Measurements from ENCODE around the gene TTLL10.
"Not testable (repeated sequence)": the region's sequence is repeated elsewhere in the genome, so short reads cannot be mapped to it uniquely, and the experiment has no call there.

TTLL10 gene

DNA sequence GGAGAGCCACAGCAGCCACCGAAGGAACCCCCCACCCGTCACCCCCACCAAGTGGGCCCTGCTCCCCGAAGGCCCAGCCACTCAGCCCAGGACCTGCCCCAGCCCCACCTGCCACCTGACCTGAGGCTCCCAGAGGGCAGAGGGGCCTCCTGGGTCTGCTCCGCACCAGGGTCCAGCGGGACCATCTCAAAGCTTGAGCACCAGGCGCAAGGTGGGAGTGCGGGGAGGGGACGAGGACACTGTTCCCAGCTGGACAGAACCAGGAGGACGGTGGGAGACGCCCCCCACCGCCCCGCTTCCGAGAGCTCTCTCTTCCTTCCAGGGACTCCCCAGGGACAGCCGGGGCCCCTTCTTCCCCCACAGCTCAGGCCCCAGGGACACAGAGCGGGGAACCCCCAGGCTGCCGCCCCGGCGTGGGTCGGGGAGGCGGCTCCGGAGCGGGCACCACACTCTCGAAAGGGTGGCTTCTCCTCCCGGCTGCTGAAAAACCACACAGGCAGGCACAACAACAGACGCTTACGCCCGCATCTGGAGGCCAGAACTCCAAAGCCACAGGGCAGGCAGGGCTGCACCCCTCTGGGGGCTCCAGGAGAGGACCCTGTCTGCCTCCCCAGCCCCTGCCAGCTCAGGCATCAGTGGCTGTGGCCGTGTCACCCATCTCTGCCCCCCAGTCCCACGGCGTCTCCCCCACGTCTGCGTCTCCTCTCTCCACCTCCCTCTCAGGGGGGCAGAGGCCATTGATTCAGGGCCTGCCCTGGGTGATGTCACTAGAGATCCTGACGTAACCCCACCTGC lies 1.9 kb upstream of the TTLL10 start:
- peak; percentile 48 to 71 for DNase-seq

DNA sequence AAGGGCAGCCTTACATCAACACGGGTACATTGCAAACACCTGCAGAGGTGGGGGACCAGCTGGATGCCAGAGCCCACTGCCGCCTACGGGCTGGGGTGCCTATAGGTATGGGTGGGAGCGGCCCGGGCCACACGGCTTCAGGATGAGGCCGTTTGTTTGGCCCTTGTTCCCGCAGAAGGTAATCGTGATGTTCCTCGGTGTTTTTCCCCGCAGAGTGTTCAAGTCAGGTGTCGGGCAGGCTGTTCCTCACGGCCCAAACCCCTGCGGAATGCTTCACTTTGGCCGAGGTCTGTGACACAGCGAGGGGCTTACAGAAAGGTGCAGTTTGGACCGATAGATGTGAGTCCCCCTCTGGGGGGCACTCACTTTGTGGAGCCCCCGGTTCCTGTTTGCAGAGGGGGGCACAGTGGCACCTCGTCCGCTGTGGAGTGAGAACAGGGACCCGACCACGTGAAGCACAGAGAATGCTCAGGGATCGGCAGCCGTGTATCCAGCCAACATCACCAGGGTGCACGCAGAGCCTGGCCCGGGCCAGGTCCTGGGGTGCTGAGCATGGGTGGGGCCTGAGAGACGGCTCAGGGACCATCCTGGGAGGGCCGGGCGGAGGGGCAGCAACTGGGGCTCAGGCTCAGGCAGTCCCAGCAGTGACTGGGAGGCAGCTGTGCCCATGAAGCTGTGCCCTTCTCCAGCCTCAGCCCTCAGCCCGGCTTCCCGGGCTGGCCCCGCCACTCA lies 453 bp upstream of the TTLL10 start:
- no peak for DNase-seq

DNA sequence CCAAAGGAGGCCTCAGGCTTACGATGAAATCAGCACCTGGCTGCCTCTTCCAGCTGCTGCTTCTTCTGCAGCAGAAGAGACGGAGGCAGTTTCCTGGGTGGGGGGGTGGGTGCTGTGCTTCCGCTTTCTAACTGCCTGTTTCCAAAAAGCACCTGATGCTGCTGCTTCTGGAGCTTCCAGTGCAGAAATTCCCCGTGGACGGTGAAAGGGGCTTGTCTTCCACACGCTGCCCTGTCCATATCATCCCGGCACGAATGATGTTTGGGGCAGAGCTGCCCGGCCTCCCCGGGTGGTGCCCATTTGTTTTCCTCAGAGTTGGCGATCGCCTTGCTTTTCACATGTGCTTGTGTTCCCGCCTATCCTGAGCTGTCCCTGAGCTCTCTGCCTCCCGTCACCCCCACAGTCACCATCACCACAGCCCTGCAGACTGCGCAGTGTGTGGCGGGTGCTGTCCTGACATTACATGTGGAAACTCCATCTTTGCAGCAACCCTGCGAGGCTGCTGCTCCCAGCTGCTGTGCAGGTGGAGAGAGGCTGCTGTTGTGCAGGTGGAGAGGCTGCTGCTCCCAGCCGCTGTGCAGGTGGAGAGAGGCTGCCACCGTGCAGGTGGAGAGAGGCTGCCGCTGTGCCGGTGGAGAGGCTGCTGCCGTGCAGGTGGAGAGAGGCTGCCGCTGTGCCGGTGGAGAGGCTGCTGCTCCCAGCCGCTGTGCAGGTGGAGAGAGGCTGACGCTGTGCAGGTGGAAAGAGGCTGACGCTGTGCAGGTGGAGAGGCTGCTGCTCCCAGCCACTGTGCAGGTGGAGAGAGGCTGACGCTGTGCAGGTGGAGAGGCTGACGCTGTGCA lies 1.8 kb downstream of the TTLL10 start:
- no peak for DNase-seq

- DNase-seq = not testable (repeated sequence)
Measured at GRCh38 chr1:1176063-1176761, 2.5 kb downstream of the TTLL10 start.

DNA sequence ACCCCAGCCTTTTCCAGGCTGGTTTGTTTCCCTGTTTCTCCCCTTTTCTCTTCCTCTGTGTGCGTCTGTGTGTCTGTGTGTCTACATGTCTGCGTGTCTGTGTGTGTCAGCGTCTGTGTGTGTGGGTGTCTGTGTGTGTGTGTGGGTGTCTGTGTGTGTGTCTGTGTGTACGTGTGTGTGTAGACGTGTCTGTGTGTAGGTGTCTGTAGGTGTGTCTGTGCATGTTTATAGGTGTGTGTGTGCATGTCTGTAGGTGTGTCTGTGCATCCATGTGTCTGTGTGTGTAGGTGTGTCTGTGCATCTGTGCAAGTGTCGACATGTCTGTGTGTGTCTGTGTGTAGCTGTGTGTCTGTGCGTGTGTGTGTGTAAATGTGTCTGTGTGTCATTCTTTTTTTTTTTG lies 3.3 kb downstream of the TTLL10 start:
- DNase-seq = no peak

DNA sequence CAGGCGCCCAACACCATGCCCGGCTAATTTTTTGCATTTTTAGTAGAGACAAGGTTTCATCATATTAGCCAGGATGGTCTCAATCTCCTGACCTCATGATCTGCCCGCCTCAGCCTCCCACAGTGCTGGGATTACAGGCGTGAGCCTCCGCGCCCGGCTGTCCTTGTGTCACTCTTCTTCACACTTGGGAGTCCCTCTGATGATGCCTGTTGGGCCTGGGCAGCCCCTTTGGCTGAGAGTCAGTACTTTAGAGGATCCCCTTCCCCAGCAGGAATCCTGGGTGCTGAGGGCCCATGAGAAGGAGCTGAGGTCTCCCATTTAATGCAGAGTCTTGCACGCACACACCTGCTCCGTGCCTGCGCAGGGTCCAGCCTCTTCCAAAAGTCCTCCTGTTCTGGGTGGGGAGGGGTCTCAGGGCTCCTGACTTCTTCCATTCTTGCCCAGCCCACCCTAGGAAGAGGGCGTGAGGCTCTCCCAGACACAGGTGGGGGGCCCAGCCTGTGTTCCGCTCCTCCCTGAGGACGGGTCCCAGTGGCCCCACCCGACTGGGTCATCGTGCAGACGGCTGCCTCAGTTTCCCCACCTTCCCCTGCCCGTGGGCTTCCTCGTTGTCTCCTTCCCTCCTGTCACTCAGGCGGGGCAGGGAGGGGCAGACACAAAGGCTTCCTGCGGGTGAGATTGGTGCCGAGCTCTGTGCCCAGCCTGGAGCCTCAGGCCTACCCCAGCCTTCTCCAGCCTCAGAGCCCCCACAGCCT lies 3.9 kb downstream of the TTLL10 start:
- DNase-seq = no peak

- DNase-seq = no peak
Measured at GRCh38 chr1:1178794-1179331, 5.2 kb downstream of the TTLL10 start.

GRCh38 chr1:1179346-1179982 lies 5.8 kb downstream of the TTLL10 start:
- no peak for DNase-seq

GRCh38 chr1:1179983-1180861 lies 6.5 kb downstream of the TTLL10 start:
- DNase-seq = no peak

DNA sequence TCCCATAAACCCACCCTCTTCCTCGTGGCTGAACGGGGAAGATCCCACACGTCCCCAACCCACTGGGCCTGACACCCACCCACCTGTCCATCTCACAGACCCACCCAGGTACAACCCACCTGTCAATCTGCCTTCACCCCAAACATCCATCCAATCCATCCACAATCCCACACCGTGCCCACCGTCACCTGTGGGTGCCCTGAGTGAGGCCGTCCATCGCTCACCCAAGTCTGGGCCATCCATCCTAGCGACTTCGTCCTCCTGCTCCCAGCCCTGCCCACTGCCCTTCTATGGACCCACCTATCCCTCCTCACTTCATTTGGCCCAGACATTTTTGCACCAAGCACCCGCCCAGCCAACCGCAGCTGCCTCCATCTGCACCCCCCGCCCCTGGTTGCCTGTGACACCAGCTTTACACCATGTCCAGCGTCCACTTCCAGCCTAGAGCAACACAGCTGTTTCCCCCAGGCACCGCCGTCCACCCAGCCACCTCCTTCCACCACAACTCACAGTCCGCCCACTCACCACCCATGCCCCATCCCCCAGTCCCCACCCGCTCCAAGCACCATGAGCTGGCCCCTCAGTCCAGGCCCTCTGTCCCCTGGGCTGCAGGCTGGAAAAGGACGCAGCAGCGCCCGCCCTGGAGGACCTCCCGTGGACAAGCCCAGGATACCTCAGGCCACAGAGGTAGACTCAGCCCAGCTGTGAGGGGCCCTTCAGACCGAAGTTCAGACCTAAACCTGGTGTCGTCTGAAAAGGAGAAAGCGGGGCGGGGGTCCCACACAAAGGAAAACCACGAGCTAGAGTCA lies 7.7 kb downstream of the TTLL10 start:
- DNase-seq = no peak

DNA sequence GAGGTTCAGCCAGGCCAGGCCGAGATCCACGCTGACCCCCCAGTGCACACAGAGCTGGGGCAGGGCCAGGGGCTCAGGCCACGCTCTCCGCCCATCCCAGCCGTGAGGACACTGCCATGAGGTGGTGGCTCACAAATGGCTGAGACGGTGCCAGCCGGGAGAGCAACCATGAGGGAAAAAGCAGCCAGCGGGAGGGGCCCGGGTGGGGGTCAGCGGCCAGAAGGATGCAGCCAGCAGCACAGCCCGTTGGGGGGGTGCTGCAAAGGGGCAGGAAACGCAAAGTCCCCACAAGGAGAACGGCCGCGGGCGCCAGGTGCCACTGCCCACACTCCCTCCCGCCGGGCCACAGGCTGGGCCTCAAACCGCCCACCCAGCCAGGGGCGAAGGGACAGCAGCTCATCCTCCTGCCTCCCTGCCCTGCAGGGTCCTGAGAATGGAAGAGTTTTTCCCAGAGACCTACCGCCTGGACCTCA lies 8.3 kb downstream of the TTLL10 start:
- DNase-seq = no peak

GRCh38 chr1:1182491-1183220 lies 9.0 kb downstream of the TTLL10 start:
- DNase-seq = no peak

DNA sequence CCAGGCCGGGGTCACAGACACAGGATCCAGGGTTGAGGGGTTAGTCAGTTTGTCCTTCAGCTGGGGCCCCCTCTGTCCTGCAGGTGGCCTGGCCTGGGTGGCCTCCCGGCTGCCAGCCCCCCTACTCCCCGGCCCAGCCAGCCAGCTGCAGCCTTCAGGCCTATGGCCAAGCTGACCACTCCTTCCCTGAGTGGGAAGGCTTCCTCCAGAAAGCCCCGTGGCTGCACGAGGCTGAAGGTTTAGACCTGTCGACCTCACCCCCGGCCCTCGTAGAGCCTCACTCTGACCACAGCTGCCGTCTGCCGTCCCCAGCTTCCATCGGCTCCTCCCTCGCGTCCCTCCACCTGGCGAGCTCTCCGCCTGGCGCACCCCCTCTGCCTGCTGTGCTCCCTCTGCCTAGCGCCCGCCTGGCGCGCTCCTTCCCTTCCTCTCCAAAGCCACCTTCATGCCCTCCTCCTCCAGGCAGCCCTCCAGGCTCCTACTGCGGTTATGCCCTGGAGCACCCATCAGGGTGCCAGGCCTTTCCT lies 9.6 kb downstream of the TTLL10 start:
- no peak for DNase-seq

DNA sequence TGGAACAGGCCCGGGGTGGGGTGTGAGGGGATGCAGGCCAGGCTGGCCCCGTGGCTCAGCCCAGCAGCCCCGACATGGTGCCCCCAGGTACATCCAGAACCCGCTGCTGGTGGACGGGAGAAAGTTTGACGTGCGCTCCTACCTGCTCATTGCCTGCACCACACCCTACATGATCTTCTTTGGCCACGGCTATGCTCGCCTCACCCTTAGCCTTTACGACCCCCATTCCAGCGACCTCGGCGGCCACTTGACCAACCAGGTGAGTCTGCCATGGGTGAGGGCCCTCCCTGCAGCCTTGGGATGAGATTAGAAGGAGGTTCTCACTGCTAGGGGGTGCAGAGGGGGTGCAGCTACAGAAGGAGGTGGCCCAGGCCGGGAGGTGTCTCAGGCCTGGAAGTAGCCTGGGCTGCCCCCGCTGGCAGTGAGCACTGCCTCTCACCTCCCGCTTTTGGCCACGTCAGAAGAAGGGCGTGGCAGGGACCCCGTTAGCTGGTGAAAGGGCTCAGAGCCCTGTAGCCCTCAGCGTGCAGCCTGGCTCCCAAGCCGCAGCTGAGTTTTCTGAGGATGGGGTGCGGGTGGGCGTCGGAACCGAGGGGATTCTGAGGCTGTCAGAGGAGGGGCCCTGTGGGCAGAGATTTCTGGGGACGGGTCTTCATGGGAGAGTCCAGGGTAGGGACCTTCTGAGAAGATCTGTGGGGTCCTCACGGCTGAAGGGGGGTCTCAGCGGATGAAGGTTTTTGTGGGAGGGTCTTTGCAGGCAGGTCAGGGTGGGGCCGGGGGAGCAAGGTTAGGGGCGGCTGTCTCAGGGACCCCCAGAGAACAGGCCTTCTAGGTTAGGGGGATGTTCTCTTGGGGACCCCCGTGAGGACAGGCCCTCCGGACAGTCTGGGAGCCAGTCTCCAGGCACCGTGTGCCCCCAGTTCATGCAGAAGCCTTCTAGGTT lies 10.4 kb downstream of the TTLL10 start:
- no peak for DNase-seq

DNA sequence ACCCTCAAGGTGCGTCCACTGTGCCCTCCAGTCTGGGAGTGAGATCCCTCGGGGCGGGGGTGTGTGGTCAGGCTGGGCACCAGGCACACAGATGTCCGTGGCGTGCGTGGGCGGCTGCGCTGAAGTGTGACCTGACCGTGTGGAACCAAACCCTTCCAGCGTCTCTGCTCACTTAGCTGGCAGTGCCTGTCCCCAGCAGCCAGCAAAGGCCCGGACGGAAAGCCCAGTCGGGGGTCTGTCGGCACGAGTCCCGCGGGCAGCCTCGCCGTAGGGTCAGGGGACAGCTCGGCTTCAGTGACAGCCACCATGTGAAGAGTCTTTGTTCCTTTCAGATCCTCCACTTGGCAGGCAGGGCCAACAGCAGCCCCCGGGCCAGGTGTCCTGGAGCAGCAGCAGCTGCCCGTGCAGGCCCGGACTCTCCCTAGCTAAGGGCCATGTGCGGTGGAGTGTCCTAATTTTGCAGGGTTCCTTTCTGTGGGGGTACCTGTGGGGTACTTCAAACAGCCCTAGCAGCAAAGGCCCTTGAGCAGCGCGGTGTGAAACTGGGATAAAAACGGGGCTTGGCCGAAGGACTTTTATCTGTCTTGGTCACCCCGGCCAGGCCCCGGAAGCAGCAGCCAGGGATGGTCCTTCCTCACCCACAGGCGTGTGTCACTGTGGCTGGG lies 11.6 kb downstream of the TTLL10 start:
- DNase-seq = no peak

DNA sequence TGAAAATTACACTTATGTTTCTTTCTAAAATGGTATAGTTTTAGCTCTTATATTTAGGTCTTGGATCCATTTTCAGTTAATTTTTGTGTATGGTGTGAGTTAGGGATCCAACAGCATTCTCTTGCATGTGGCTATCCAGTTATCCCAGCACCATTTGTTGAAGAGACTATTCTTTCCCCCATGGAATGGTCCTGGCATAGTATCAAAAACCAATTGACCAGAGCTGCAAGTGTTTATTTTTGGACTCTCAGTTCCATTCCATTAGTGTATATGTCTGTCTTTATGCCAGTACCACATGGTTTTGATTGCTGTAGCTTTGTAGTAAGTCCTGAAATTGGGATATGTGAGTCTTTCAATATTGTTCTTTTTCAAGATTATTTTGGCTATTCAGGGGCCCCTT lies 14.3 kb downstream of the TTLL10 start:
- DNase-seq = no peak

Data from CD4-positive, alpha-beta T cell treated with Interleukin-4 for 1 hour (primary cell).